Measurements from ENCODE around the gene SYK.

- peak; percentile 83 for TF ChIP-seq MYC (IDR thresholded peaks at IDR 0.05; ENCODE audit: low read depth, low read length)
- peak; percentile 92 for TF ChIP-seq MAX (IDR thresholded peaks at IDR 0.05; ENCODE audit: low read depth, low read length)
- TF ChIP-seq CTCF (IDR thresholded peaks at IDR 0.05; ENCODE audit: low read depth, low read length), result no peak
Observed at GRCh38 chr9:90774682-90775081, 26.9 kb upstream of the SYK start.

Measured in NB4 (cell line).